GM18517 (cell line): ENCODE results near the gene CORO7.

Experiments used
- ATAC-seq: cut with Tn5 transposase; IDR thresholded peaks from one replicate; pipeline ENCODE4 v1.9.1; 2021; ENCODE audit warnings: mild to moderate bottlenecking, moderate library complexity; ENCODE audit not compliant: unreplicated experiment

Gene CORO7

GRCh38 chr16:4416200-4417032, at the start of gene CORO7:
CORO7 (minus strand) TSS chr16:4416596; CDS start chr16:4416518, 78 bp downstream.
- peak; percentile 41 for ATAC-seq

- no peak for ATAC-seq
Observed at GRCh38 chr16:4463522-4464163, 47.2 kb upstream of the CORO7 start.

GRCh38 chr16:4461250-4462085, 45.1 kb upstream of the CORO7 start:
- no peak for ATAC-seq

- ATAC-seq: no peak
Observed at GRCh38 chr16:4460936-4461249, 44.5 kb upstream of the CORO7 start.

GRCh38 chr16:4455951-4456350, 39.6 kb upstream of the CORO7 start:
- no peak for ATAC-seq

GRCh38 chr16:4455081-4455480, 38.7 kb upstream of the CORO7 start:
- no peak for ATAC-seq

- no peak for ATAC-seq
Observed at GRCh38 chr16:4454623-4455022, 38.2 kb upstream of the CORO7 start.

GRCh38 chr16:4452674-4453073, 36.3 kb upstream of the CORO7 start:
- ATAC-seq: no peak

GRCh38 chr16:4450931-4451519, 34.6 kb upstream of the CORO7 start:
- ATAC-seq: no peak

GRCh38 chr16:4450430-4450829, 34.0 kb upstream of the CORO7 start:
- no peak for ATAC-seq

GRCh38 chr16:4443986-4444385, 27.6 kb upstream of the CORO7 start:
- ATAC-seq: no peak

- ATAC-seq: no peak
Observed at GRCh38 chr16:4443271-4443670, 26.9 kb upstream of the CORO7 start.

- ATAC-seq: no peak
Observed at GRCh38 chr16:4442371-4442770, 26.0 kb upstream of the CORO7 start.

- no peak for ATAC-seq
Observed at GRCh38 chr16:4437366-4437765, 21.0 kb upstream of the CORO7 start.

- ATAC-seq: no peak
Observed at GRCh38 chr16:4435337-4436067, 19.1 kb upstream of the CORO7 start.

- no peak for ATAC-seq
Observed at GRCh38 chr16:4433914-4434787, 17.8 kb upstream of the CORO7 start.

GRCh38 chr16:4433228-4433627, 16.8 kb upstream of the CORO7 start:
- ATAC-seq: no peak

GRCh38 chr16:4431023-4431422, 14.6 kb upstream of the CORO7 start:
- no peak for ATAC-seq

- no peak for ATAC-seq
Observed at GRCh38 chr16:4428500-4428899, 12.1 kb upstream of the CORO7 start.
